Smooth muscle cell of bladder (primary cell): ENCODE measurements around the gene BCAN. TPM values are rescaled to one million over a fixed set of nuclear protein-coding genes. Genes with fewer than 3 reads are reported as not detected.

Experiments used
- total RNA-seq: library from RNA; depleted of rRNA; stranded (reverse); fragments of >200 nt; gene quantifications from 2 replicates; pipeline ENCODE4 v1.2.3, GENCODE V29; 2014

BCAN gene
- total RNA-seq = not detected in 2 replicates

GRCh38 chr1:156641761-156642264 lies at the start of gene BCAN:
Gene BCAN, plus strand, starts transcription at chr1:156642117. Its CDS starts 3,938 bp downstream, at chr1:156646055.

GRCh38 chr1:156601122-156601830 lies 40.6 kb upstream of the BCAN start, which contains the start of gene GPATCH4:
Gene GPATCH4, minus strand, starts transcription at chr1:156601479.

GRCh38 chr1:156618853-156619581 lies 22.9 kb upstream of the BCAN start, which contains the start of gene HAPLN2:
Gene HAPLN2, plus strand, starts transcription at chr1:156619415. Its CDS starts 4,076 bp downstream, at chr1:156623491.

GRCh38 chr1:156676820-156677615 lies 35.1 kb downstream of the BCAN start, which contains the start of gene NES:
Gene NES, minus strand, starts transcription at chr1:156677407. Its CDS starts 143 bp downstream, at chr1:156677264.

GRCh38 chr1:156705321-156705917 lies 63.5 kb downstream of the BCAN start, which contains the start of gene CRABP2:
Gene CRABP2, minus strand, starts transcription at chr1:156705583. Its CDS starts 137 bp downstream, at chr1:156705446.

Other genes with a start within 250 kb of the BCAN start
- gene MEF2D, start 141.3 kb upstream of the BCAN start, total RNA-seq = 4.2 and 4.3 TPM in 2 replicates
- gene IQGAP3, start 69.6 kb upstream of the BCAN start, total RNA-seq = 2.3 and 2.5 TPM in 2 replicates
- not detected in 2 replicates for gene TTC24, start 62.4 kb upstream of the BCAN start, total RNA-seq
- gene NAXE, start 50.3 kb upstream of the BCAN start, total RNA-seq = 67.7 and 70.2 TPM in 2 replicates
- gene GPATCH4, start 40.6 kb upstream of the BCAN start, total RNA-seq = 7.8 and 9.4 TPM in 2 replicates
- gene HAPLN2, start 22.7 kb upstream of the BCAN start, total RNA-seq = not detected in 2 replicates
- gene NES, start 35.3 kb downstream of the BCAN start, total RNA-seq = 6.1 and 6.7 TPM in 2 replicates
- gene CRABP2, start 63.5 kb downstream of the BCAN start, total RNA-seq = 17.5 and 37.3 TPM in 2 replicates
- gene METTL25B, start 86.4 kb downstream of the BCAN start, total RNA-seq = 8.1 and 14.3 TPM in 2 replicates
- gene ISG20L2, start 86.6 kb downstream of the BCAN start, total RNA-seq = 5.5 and 7.5 TPM in 2 replicates
- gene MRPL24, start 99.0 kb downstream of the BCAN start, total RNA-seq = 65.1 and 66.7 TPM in 2 replicates
- 121 and 125 TPM in 2 replicates for gene HDGF, start 109.6 kb downstream of the BCAN start, total RNA-seq
- gene PRCC, start 125.4 kb downstream of the BCAN start, total RNA-seq = 8.7 and 10.0 TPM in 2 replicates
- gene SH2D2A, start 174.7 kb downstream of the BCAN start, total RNA-seq = not detected in 2 replicates
- gene INSRR, start 217.0 kb downstream of the BCAN start, total RNA-seq = not detected in 2 replicates
- gene NTRK1, start 218.7 kb downstream of the BCAN start, total RNA-seq = under 0.01 TPM in 1 of 2 replicates, not detected in the other